NCI-H146 (cell line): ENCODE measurements around the gene CERS3.
"Not testable (repeated sequence)": the region's sequence is repeated elsewhere in the genome, so short reads cannot be mapped to it uniquely, and the experiment has no call there.

Source experiments
- DNase-seq: peaks from one replicate; lab custom pipeline; 2025; lab: John Stamatoyannopoulos, UW

The CERS3 gene

DNA sequence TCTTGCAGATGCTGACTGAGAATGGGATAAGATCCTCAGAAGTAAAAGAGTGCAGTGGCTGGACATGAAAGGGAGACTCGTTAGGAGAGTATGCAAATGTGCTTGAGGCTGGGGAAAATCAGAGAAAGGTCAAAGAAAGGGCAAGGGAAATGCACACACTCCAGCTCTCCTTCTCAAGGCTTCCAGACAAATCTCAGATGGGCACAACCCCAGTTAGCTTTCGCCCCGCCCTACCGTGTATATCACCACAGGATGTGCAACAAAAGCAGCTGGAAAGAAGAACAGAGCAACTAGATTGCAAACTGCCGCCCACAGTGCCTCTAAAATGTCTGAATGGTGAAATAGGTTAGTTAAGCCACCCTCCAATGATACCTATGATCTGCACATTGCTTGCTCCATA lies 63.9 kb downstream of the CERS3 start:
- DNase-seq = no peak

DNA sequence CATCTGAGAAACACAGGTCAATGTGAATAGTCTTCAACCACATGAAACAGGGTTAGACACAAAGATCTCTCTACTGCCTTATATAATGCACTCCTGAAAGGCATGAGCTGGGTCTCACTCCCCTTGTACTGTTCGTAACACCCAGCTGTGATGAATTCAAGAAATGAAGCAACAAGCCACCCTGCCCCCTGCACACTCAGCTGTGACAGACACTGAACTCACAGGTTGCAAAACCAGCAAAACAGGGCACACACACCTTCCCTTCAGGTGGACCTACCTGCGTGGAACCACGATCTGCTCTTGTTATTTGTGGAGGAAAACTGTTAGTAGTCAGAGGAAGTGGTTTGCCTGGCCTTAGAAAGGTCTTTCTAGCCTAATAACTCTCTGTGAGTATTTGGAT lies 64.5 kb downstream of the CERS3 start:
- no peak for DNase-seq

DNA sequence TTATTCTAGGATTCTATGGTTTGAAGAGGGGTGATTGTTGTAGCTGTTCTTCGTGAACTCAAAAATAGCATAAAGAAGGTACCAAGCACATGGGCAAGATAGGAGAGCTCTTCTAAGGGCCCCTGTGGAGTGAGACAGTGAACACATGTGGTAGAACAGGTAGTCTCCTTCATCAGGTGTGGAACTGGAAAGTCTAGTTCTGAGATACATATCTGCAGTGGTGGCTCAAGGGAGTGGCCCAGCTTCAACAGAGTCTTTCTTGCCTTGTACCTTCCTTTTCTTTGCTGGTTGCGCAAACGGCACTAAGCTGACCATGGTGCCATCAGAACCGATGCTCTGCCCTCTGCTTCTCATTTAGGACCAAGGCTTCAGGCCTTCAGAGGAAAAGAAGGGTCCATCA lies 65.2 kb downstream of the CERS3 start:
- DNase-seq = no peak

DNA sequence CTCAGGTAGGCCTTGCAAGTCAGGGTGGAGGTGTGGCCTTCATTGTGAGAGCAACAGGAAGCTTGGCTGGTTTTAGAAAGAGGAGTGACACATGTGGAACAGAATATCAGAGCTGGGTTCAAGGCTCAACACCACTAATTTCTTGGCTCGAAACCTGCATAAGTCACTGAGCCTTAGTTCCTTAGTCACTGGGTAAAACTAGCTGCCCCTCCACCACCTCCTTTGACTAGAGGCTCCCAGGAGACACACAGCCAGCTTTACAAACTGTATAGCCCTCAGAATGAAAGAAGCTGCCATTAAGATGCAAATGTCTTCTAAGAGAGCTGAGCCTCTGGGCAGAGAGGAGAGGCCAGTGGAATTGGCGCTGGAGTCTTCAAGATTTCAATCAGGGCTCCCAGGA lies 67.7 kb downstream of the CERS3 start:
- no peak for DNase-seq

DNA sequence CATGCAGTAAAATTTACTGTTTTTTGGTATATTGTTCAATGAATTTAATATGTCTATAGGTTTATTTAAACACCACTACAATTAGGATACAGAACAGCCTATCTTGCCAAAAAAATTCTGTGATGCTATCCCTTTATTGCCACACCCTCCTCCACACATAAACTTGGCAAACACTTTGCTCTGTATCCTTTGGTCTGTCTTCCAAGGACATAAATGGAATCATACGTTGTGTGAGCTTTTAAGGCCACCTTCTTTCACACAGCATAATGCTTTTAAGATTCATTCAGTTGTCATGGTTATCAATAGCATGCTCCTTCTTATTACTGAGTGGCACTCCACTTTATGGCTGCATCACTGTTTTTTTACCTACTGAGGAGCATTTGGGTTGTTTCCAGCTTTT lies 71.5 kb downstream of the CERS3 start:
- no peak for DNase-seq

DNA sequence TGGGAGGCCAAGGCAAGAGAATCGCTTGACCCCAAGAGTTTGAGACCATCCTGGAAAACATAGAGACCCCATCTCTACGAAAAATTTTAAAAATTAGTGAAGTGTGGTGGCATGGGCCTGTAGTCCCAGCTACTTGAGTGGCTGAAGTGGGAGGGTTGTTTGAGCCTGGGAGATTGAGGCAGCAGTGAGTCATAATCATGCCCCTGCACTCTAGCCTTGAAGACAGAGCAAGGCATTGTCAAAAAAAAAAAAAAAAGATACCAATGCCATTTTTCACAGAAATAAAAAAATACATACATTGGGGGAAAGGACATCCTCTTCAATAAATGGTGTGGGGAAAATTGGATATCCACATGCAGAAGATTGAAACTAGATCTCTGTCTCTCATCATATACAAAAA lies 74.6 kb downstream of the CERS3 start:
- no peak for DNase-seq

DNA sequence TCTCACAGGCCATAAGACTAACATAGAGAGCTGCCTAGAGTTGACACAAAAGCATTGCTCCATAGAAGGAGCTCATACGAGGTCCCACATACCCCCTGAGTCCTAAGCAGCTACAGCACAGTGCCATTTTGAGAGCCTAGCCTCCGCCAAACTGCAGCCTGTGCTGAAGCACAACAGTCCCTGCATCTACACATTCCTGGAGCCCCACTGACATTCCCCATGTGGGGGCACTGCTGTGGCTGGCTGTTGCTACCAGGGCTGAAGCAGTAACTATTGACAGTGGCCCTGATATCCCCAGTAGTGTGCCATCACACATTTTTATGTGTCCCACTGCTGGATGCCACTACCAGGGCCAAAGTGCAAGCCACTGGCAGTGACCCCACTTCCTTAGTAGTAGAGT lies 80.3 kb downstream of the CERS3 start:
- no peak for DNase-seq

DNA sequence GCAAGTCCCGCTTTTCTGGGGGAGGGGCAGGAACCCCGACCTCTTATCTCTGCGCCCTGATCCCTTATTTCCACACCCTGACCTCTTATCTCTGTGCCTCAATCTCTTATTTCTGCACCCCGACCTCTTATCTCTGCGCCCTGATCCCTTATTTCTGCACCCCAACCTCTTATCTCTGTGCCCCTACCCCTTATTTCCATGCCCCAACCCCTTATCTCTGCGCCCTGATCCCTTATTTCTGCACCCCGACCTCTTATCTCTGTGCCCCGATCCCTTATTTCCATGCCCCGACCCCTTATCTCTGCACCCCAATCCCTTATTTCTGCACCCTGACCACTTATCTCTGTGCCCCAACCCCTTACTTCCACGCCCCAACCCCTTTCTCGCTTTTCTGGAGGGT lies 87.7 kb downstream of the CERS3 start:
- DNase-seq = not testable (repeated sequence)

DNA sequence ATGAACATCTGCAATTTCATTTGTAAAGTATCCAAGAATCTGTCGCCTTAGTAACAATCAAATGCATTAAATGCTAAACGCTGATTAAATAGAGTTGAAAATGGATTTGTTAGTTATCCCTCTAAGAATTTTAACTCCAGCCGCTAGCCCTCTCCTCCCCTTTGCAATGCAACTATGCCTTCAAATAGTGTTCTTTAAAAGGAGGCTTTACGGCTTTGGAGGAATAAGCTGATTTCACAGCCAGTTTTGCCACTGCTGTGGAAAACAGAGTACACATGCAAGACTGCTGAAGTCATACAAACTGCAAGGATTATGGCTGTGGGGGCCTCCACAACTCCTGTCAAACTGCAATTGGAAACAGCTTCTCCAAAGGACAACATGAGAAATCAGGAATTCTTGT lies 89.2 kb downstream of the CERS3 start:
- no peak for DNase-seq

DNA sequence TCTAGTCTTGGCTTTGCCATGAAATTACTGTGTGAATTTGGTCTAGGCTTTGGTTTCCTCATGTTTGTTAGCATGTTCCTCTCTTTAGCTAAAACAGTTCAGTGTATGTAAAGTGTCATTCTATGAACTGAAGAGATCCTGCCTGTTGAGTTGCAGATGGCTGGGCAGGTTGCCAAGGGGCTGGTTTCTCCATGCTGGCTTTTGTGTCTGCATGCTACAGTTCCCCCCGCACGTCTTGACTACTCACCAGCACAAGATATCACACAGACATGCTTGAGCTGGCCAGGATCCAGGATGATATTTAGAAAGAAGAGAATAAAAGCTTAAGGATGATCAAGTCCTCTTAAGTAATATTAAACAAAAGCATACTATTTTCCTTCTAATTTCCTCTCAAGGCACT lies 90.2 kb downstream of the CERS3 start:
- no peak for DNase-seq

DNA sequence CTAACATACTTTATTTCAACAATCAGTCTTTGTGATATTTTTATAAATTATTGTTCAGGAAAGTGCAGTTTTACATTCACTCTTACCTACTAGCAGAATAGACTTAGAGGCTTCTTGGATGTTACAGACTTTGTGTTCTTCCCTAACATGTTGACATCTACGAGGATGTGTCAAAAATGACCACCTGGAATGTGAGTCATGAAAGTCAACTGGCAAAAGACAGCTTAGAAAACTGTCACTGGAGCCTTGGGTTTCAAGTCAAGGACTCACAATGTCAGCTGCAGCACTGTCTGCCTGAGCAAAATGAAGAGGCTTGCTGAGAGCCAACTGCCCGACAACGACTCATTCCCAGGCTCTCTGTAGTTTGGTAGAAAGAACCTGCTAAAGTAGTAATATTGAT lies 91.5 kb downstream of the CERS3 start:
- DNase-seq = no peak

DNA sequence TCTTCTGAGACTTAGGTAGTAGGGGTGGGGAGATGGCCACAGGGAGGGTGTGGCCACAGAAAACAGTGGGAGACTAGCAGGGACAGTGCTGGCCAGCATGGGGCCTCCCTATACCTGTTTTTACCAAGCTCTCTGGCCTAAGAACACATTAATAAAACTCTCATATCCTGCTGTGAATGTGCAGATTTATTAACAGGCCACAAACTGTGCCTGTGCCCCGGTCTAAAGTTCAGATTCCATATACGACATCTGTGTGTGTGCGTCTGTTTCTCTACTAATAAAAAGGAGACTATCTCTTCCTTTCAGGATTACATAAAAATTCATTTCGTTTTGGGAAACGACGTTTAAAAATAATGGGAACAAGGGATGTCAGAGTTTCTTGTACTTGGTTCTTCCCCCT lies 94.2 kb downstream of the CERS3 start:
- DNase-seq = no peak

DNA sequence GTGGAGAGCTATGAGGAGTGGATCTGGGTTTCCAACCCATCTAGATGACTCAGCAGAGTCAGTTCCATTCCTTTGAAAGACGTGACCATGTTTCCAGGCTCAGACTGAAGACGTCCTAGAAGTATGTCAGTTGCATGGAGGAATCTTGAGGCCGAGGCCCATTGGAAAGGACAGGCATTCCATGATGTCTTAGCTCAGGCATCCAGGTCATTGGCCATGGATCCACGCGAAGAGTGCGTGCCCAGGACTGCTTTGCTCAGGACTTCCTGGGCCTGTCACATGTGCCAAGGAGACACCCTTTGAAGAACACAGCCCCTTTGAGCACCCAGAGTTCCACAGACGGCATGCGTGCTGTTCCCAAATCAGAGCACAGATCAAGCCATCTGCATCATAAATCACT lies 94.7 kb downstream of the CERS3 start:
- no peak for DNase-seq

DNA sequence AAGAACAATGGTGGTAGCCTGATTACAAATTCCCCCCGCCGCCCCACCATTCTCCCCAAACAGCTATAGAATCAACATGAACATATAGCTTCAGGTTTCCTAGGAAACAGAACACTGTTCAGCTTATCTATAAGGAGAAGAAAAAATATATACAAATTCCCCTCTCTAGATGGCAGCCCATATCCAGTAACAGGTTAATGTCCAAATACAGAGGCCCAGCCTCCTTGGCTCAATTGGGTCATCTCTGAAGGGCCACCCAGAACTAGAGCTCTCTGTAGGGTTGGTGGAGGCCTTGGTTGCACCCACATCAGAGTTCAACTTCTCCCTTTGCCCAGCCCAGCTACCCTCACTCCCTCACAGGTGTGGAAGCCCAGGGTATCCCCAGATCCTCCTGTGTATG lies 95.4 kb downstream of the CERS3 start:
- DNase-seq = no peak

DNA sequence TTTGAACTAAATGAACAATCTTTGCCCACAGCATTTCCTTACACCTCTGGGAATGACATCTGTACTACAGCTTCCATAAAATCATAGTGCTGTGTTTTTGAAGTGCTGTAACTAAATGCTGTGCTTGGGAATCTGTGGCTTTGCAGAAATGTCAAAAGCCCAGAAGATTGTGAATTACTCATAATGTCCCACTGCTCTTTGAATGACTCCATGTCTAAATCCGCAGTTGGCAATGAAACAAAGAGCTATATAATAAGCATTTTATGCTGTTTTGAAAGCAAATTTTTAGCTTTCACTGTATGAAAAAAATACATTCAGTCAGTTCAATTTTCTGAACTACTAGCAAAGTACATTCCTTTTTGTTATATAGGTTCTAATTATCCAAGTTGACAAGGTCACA lies 98.3 kb downstream of the CERS3 start:
- DNase-seq = no peak

DNA sequence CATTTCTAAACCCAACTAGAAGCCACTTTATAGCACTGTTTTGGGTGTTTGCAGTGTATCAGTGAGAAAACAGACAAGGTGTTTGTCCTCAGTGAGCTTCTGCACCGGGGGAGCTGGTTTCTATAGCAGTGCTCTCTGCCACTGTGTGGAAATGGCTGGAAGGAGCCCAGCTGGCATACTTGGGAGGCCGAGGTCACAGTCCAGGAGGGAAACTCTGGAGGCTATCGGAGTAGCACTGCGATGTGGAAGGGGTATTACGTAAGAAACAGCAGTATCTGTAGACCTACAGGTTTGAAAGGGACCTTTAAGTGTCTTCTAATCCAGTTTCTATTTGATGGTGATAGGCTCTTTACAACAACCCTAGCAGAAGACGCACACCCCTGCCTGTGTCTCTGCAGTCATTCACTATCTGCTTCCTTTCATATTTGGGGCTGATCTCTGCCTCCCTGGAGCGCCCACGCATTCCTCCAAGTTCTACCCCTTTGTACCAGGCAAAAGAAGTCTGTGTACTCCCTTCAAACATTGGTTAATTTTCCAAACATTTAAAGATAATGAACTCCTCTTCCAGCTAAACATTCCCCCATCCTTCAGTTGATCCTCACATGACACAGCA lies 99.5 kb downstream of the CERS3 start:
- no peak for DNase-seq

DNA sequence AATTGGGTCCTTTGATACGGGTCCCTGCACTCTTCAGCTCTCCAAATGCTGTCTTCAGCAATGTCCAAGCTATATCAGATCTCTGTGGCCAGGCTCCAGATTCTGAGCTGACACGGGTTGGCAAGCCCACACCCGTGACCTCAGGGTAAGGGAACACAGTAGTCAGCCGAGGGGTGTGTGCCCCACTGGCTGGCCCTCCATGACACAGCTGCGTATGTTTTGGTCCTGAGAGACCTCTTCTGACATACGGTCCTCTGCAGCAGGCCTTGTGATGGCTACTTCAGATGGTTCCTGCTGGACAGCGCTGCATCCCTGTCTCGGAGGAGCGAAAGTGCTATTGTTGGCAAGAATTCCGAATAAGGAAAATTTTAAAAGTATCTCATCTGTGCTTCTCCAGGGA lies 101.8 kb downstream of the CERS3 start:
- DNase-seq = no peak

DNA sequence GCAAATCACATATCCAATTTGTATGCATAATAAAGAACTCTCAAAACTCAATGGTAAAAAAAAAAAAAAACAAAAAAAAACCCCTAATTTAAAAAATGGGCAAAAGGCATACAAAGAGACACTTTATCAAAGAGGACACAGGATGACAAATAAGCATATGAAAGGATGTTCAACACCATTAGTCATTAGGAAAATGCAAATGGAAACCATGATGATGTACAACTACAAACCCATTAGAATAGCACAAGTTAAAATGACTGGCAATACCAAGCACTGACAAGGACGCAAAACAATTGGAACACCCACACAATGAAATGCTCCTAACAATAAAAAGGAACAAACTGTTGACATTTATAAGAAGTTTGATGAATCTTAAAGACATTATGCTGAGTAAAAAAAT lies 123.6 kb downstream of the CERS3 start:
- DNase-seq = no peak

DNA sequence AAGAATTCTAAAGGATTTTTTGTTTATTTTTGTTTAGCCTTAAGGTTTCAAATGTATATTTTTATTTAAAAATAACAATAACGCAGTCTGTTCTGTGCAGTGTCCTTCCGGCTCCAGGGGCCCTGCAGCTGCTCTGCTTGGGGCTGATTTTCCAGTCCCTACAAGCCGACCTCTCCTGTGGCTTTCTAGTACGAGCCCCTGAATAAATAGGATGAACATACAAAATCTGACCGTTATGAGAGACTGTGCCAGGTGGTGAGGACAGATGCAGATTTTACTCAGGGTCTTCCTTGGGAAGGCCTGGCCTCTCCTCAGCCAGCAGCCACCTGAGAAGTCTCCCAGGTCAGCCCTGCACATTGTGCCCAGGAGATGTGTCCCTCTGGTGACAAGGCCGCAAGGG lies 127.8 kb downstream of the CERS3 start:
- no peak for DNase-seq

DNA sequence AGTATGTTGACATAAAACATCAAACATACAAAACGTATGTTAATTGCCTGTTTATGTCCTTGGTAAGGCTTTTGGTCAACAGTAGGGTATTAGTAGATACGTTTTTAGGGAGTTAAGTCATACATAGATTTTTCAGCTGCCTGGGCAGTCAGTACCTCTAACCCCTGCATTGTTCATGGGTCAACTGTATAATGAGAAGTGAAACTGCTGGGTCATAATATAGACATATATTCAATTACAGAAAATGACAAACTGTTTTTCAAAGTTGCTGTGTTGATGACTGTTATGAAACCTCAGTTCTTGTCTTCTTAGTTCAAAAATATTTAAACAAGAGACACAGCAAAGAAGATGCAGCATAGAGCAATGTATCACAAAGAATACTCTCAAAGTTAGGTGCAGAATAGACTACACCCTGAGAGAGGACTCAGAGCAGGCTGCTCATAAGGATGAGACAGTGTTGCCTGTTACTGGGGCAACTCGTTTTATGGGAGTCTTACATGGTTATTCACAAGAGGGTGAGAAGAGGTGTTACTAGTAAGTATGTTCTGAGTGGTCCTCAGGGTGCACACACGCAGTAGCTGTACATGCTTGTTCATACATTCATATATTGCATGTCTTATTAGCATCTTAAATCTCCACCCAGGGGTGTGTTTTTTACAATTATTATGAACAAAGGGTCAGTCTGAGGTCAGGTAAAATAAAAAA lies 133.9 kb downstream of the CERS3 start:
- no peak for DNase-seq

DNA sequence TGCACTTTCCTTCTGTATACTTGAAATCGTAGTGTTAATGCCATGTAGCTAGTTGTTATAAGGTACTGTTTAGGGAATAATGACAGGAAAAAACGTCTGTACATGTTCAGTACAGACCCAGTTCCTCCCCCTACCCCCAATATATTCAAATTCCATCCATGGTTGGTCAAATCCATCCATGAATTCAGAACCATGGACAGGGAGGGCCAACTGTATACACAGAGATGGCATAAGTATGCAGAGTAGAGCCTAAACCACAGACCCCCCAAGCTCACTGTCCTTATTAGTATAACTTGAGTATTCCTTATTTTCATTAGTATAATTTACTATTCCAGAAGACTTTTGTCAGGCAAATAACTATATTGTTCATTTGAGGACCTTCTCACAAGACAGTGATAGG lies 135.7 kb downstream of the CERS3 start:
- no peak for DNase-seq

DNA sequence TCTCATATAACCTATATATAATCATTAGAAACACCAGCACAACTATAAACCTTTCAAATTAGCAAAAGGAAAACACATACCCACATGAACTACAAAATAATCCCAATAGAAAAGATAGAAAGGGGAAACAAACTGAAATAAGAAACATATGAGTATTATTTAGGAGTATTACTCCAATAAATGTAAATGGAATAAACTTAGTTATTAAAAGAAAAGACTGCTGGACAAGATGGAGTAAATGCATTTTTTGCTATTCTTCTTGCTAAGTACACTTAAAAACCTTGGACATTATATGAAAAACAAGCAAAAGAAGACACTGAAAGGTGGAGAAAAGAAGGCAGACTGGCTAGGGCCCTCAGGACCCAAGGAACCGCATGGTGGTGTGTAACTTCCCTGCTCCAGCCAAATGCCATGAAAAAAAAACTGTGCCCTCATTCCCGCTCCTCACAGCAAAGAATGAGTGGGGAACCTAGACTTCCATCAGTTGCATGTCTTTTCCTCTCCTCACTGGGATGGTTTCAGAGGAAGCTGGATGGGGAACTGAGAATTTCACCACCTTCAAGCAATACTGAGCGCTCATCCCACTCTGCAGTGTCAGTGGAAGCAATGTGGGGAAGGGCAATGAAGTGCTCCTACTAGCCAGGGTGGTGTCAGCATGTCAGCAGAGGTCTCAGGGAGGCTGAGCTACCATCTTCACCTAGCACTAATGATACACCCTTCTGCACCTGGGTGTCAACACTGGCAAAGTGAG lies 143.3 kb downstream of the CERS3 start:
- DNase-seq = no peak

DNA sequence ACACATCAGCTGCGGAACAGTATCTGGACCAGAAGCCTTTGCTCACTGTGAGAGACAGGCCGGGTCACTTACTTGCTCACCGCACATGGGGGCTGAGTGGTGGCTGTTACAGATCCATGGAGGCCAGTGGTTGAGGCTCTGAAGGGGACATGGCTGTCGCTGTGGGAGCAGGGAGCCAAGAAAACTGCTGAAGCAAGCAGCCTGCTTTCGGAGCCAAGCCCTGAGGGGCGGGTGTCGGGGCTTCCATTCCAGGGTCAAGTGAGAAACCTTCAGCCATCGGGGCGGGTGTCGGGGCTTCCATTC lies 144.7 kb downstream of the CERS3 start:
- no peak for DNase-seq
